HG03045 (cell line): ENCODE measurements around the gene NKX1-2.
A peak's percentile ranks its signal among the peaks of the same experiment; 100 is the strongest.

Source experiments
- ATAC-seq: cut with Tn5 transposase; IDR thresholded peaks from one replicate; pipeline ENCODE4 v1.9.1; 2021; ENCODE audit warnings: mild to moderate bottlenecking, moderate library complexity; ENCODE audit not compliant: unreplicated experiment

NKX1-2 gene

GRCh38 chr10:124418726-124419501 is 30.9 kb downstream of the NKX1-2 start, which contains the start of gene OAT:
TSS of gene OAT (minus strand) at chr10:124418923. CDS start at chr10:124412171, 6,752 bp downstream.
- ATAC-seq, result peak; percentile 97

DNA sequence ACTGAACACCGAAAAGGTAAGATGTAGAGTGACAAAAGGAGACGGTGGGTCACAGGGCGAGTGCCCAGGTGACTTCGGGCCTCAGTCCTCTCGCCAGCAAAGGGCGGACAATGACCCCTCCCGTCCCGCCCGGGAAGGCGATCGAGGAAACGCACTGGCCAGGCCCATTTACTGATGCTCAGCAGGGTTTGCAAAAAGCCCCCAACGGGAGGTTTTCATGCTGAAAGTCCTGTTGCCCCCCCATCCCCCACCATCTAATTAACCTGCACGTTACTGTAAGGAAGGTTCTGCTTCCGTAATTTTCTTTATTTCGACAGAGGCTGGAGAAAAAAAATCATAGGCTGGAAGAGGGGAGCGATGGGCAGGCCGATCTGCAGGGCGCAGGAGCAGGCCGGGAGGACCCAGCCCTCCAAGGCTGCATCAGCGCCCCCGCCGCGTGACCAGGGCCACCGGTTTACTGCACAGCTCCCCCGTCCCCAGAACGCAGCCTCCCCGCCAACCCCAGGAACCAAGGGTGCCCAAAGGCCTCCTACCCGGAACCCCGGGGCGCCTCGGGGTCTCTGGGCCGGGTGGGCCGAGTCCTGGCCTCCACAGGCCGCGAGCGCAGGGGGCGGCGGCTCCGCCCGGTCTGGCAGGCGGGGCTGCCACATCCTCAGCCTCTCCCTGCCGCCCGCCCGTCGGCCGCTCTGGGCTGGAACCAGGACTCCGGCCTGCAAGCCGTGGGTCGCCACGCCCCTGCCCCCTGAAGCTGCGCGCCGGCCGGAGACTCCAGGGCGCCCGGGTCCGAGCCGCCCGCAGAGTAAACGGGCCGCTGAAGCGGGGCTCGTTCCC is 31.7 kb downstream of the NKX1-2 start:
- ATAC-seq, result peak; percentile 37

DNA sequence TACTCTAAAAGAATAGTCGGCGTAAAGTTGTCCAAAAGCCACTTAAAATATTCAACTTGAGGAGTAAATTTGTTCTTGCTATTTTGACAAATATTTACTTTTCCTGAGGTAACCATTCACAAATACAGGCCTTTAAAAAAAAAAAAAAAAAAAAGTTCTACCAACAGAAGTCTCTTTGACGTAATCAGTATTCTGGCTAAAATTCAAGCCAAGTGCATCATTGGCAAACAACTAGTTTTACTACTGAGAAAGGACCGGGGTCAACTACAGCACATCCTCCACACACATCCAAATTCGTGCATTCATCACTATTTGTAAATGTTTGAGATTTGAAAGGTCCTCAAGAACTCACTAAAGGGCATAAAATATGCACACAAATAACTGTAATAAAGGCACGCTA is 33.1 kb downstream of the NKX1-2 start:
- no peak for ATAC-seq

- ATAC-seq, result no peak
Measured at GRCh38 chr10:124415210-124415609, 34.6 kb downstream of the NKX1-2 start.

- no peak for ATAC-seq
Measured at GRCh38 chr10:124414076-124414475, 35.8 kb downstream of the NKX1-2 start.

DNA sequence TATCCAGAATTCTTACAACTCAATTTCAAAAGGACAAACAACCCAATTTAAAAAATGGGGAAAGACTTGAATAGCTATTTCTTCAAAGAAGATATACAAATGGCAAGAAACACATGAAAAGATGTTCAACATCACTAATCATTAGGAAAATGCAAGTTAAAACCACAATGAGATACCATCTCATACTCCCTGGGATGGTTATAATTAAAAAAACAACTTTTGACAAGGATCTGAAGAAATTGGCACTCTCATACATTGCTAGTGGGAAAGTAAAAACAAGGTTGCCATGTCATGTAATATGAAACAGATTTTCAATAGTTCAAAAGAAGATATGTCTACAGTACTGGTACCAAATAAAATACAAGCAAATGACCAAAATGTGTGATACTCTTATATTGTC is 40.1 kb downstream of the NKX1-2 start:
- ATAC-seq, result no peak

DNA sequence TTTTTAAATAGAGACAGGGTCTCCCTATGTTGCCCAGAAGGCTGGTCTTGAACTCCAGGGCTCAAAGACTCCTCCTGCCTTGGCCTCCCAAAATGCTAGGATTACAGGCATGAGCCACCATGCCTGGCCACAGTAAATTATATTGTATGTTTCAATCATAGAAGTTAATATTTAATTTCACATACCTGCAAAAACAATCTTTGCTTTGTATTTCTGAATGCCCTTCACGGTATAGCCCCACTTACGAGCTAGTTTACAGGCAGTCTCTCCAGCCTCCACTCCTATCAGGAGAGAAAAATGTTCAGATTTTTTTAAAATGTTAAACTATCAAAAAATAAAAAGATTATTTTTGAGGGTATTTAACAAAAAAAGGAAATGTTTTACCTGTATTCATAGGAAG is 41.5 kb downstream of the NKX1-2 start:
- no peak for ATAC-seq

- no peak for ATAC-seq
Measured at GRCh38 chr10:124407456-124407855, 42.4 kb downstream of the NKX1-2 start.

GRCh38 chr10:124403548-124403947 is 46.3 kb downstream of the NKX1-2 start:
- peak; percentile 79 for ATAC-seq

DNA sequence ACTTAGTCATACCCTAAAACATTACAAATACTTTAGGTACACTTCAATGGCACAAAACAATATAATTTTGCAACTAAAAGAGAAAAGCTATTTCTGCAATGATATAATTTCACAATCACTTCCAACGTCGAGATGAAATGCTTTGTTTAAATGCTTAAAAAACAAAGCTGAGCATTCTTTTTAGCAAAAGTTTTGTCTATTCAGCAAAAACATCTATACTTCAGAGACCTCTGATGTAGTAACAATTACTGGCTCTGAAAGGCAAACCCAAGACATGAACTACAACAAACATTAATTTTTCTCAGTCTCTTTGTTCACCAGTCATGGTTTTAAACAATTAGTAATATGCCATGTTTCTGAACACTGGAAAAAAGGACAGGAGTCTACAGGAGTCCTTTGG is 47.6 kb downstream of the NKX1-2 start:
- no peak for ATAC-seq

GRCh38 chr10:124401633-124402032 is 48.2 kb downstream of the NKX1-2 start:
- ATAC-seq, result no peak
